H1 (cell line): ENCODE data around the gene UBB. TPM values are rescaled to one million over a fixed set of nuclear protein-coding genes. Genes with fewer than 3 reads are reported as not detected.

Experiments used
- CTCF ChIA-PET: fragments of 300-600 bp; sonication (Branson Sonifier 250); formaldehyde crosslinking; loops from one replicate; lab custom pipeline; 2021; ENCODE audit not compliant: partially characterized antibody; lab: Charles Lee
- POLR2A ChIA-PET: fragments of 300-600 bp; sonication (Branson Sonifier 250); formaldehyde crosslinking; loops from one replicate; lab custom pipeline; 2021; ENCODE audit warnings: inconsistent platforms; ENCODE audit not compliant: partially characterized antibody; lab: Charles Lee
- DNase-seq, 2 experiments: peaks; one replicate each; pipeline versions ENCODE4 v3.0.0 to v3.0.0-alpha.2; 2010 to 2022; ENCODE audit warnings: low spot score in 2 of 2, low read depth in 1 of 2, mixed read lengths in 1 of 2
- FAIRE-seq: peaks from 2 replicates; lab custom pipeline; 2011; peaks lifted over from hg19 to GRCh38; lab: Jason Lieb, UNC
- H2AFZ ChIP-seq: 2 replicates; pipeline ENCODE4 v1.8.1; 2012; ENCODE audit warnings: low read length, inconsistent platforms
- H2AK5ac ChIP-seq: 2 replicates; pipeline ENCODE4 v1.6.1; 2013; ENCODE audit warnings: low read depth, low read length
- H2BK120ac ChIP-seq: replicated peaks from 2 replicates; pipeline ENCODE3; 2013; ENCODE audit warnings: low read depth, low read length, inconsistent platforms
- H2BK12ac ChIP-seq: 2 replicates; pipeline ENCODE4 v1.6.1; 2013; ENCODE audit warnings: low read depth, low read length
- H2BK15ac ChIP-seq: 2 replicates; pipeline ENCODE4 v1.6.1; 2013; ENCODE audit warnings: low read length
- H2BK20ac ChIP-seq: 2 replicates; pipeline ENCODE4 v1.6.1; 2013; ENCODE audit warnings: low read length
- H2BK5ac ChIP-seq: 2 replicates; pipeline ENCODE4 v1.6.1; 2013; ENCODE audit warnings: low read depth, low read length
- H3K14ac ChIP-seq: 2 replicates; pipeline ENCODE4 v1.6.1; 2013; ENCODE audit warnings: inconsistent platforms; ENCODE audit not compliant: insufficient read length
- H3K18ac ChIP-seq: 2 replicates; pipeline ENCODE4 v1.6.1; 2013; ENCODE audit warnings: low read length; ENCODE audit errors: extremely low read depth
- H3K23ac ChIP-seq: 2 replicates; pipeline ENCODE4 v1.6.1; 2013; ENCODE audit warnings: inconsistent platforms; ENCODE audit not compliant: insufficient read length
- H3K23me2 ChIP-seq: 2 replicates; pipeline ENCODE4 v1.6.1; 2013; ENCODE audit warnings: low read depth, low read length
- H3K27ac ChIP-seq: 2 replicates; pipeline ENCODE4 v1.6.1; 2011; ENCODE audit warnings: low read depth, low read length, inconsistent platforms
- H3K27me3 ChIP-seq, 4 experiments: replicated peaks in 1 of 4; 1 replicate in 1 of 4; 2 replicates in 3 of 4; pipeline versions ENCODE4 v1.6.1 to v1.8.1; 2011 to 2013; ENCODE audit warnings: low read length in 3 of 4, mild to moderate bottlenecking in 3 of 4, inconsistent platforms in 2 of 4, mixed read lengths in 2 of 4, moderate library complexity in 1 of 4; ENCODE audit not compliant: control insufficient read depth in 3 of 4, insufficient read depth in 3 of 4; ENCODE audit errors: extremely low read depth in 1 of 4
- H3K36me3 ChIP-seq, 4 experiments: 2 replicates each; pipeline versions ENCODE4 v1.6.1 to v1.8.1; 2011 to 2013; ENCODE audit warnings: mild to moderate bottlenecking in 4 of 4, low read length in 3 of 4, moderate library complexity in 2 of 4, control low read depth in 1 of 4, inconsistent platforms in 1 of 4; ENCODE audit not compliant: insufficient read depth in 4 of 4, control insufficient read depth in 2 of 4
- H3K4ac ChIP-seq: replicated peaks from 2 replicates; pipeline ENCODE3; 2013; ENCODE audit warnings: low read length, low read depth, mixed read lengths, inconsistent platforms; ENCODE audit not compliant: insufficient read length
- H3K4me1 ChIP-seq, 4 experiments: replicated peaks in 1 of 4; 1 replicate in 1 of 4; 2 replicates in 3 of 4; pipeline versions ENCODE4 v1.6.1 to v1.8.1; 2011 to 2013; ENCODE audit warnings: low read length in 3 of 4, inconsistent platforms in 2 of 4, mixed read lengths in 1 of 4; ENCODE audit not compliant: insufficient read depth in 4 of 4, control insufficient read depth in 3 of 4
- H3K4me2 ChIP-seq, 2 experiments: 2 replicates each; pipeline versions ENCODE4 v1.6.1 to v1.8.1; 2011 to 2013; ENCODE audit warnings: low read depth in 2 of 2, low read length in 2 of 2, control low read depth in 1 of 2, inconsistent platforms in 1 of 2, mild to moderate bottlenecking in 1 of 2; ENCODE audit not compliant: insufficient read depth in 1 of 2
- H3K4me3 ChIP-seq, 4 experiments: fragments of 200-600, 300-600 bp in 1 of 4; sonication (generic), shearing (Covaris generic), sonication (Bioruptor Twin) in 1 of 4; 2 replicates each; pipeline versions ENCODE4 v1.5.1 to v1.8.1; 2011 to 2016; ENCODE audit warnings: low read length in 4 of 4, low read depth in 3 of 4, control low read depth in 2 of 4, inconsistent platforms in 2 of 4, mild to moderate bottlenecking in 2 of 4, mixed read lengths in 1 of 4, moderate library complexity in 1 of 4; ENCODE audit not compliant: insufficient read depth in 2 of 4; ENCODE audit errors: extremely low read depth in 1 of 4
- H3K56ac ChIP-seq: replicated peaks from 2 replicates; pipeline ENCODE3; 2013; ENCODE audit warnings: low read depth, mild to moderate bottlenecking, mixed read lengths, low read length, inconsistent platforms; ENCODE audit not compliant: insufficient read length
- H3K79me1 ChIP-seq: 2 replicates; pipeline ENCODE4 v1.6.1; 2013; ENCODE audit warnings: low read depth, low read length, control low read depth
- H3K79me2 ChIP-seq, 2 experiments: 2 replicates each; pipeline versions ENCODE4 v1.6.1 to v1.8.1; 2012 to 2013; ENCODE audit warnings: low read length in 2 of 2, mild to moderate bottlenecking in 2 of 2, inconsistent platforms in 1 of 2; ENCODE audit not compliant: insufficient read depth in 2 of 2, control insufficient read depth in 1 of 2
- H3K9ac ChIP-seq, 4 experiments: replicated peaks in 1 of 4; 1 replicate in 1 of 4; 2 replicates in 3 of 4; pipeline versions ENCODE4 v1.6.1 to v1.8.1; 2011 to 2013; ENCODE audit warnings: low read depth in 3 of 4, low read length in 3 of 4, control low read depth in 2 of 4, mild to moderate bottlenecking in 2 of 4, moderate library complexity in 2 of 4, inconsistent platforms in 1 of 4; ENCODE audit errors: extremely low read depth in 1 of 4
- H3K9me3 ChIP-seq, 2 experiments: 2 replicates each; pipeline versions ENCODE4 v1.6.1 to v1.8.1; 2012 to 2013; ENCODE audit warnings: mild to moderate bottlenecking in 2 of 2, moderate library complexity in 2 of 2, control low read depth in 1 of 2, inconsistent platforms in 1 of 2, low read depth in 1 of 2, low read length in 1 of 2, mixed read lengths in 1 of 2; ENCODE audit not compliant: insufficient read depth in 2 of 2
- H4K20me1 ChIP-seq, 2 experiments: replicated peaks in 1 of 2; 2 replicates each; pipeline versions ENCODE3 to v1.8.1; 2011 to 2013; ENCODE audit warnings: inconsistent platforms in 2 of 2, low read length in 2 of 2, mild to moderate bottlenecking in 1 of 2; ENCODE audit not compliant: insufficient read depth in 2 of 2, control insufficient read depth in 1 of 2
- H4K5ac ChIP-seq: 2 replicates; pipeline ENCODE4 v1.6.1; 2013; ENCODE audit warnings: low read length, low read depth, mixed read lengths, inconsistent platforms; ENCODE audit not compliant: insufficient read length
- H4K8ac ChIP-seq: 2 replicates; pipeline ENCODE4 v1.8.0; 2013; ENCODE audit warnings: mild to moderate bottlenecking, moderate library complexity, low read length, inconsistent platforms; ENCODE audit not compliant: insufficient read depth; ENCODE audit errors: extremely low read depth
- H4K91ac ChIP-seq: replicated peaks from 2 replicates; pipeline ENCODE3; 2013; ENCODE audit warnings: low read length, mixed read lengths, inconsistent platforms; ENCODE audit not compliant: insufficient read length
- ASH2L ChIP-seq: fragments of 200-600, 300-600 bp; sonication (generic); IDR thresholded peaks from one replicate; pipeline ENCODE4 v1.7.1; 2017; ENCODE audit warnings: low read length
- ATF3 ChIP-seq: IDR thresholded peaks from 2 replicates; pipeline ENCODE4 v1.6.1; 2011; ENCODE audit warnings: low read depth, mild to moderate bottlenecking, low read length; ENCODE audit not compliant: insufficient read depth
- CHD1 ChIP-seq: IDR thresholded peaks from 2 replicates; pipeline ENCODE4 v1.6.1; 2012; ENCODE audit warnings: low read depth, low read length, improper control_type of control experiment
- CREB1 ChIP-seq: IDR thresholded peaks from 2 replicates; pipeline ENCODE4 v1.6.1; 2012; ENCODE audit warnings: inconsistent platforms
- EZH2 ChIP-seq: fragments of 200-600 bp; sonication (generic); IDR thresholded peaks from 2 replicates; pipeline ENCODE4 v1.7.1; 2012; ENCODE audit warnings: low read depth, mild to moderate bottlenecking, moderate library complexity, low read length, inconsistent platforms; ENCODE audit not compliant: severe bottlenecking
- FOSL1 ChIP-seq: IDR thresholded peaks from 2 replicates; pipeline ENCODE4 v1.6.1; 2011; ENCODE audit warnings: mild to moderate bottlenecking, low read depth, low read length, moderate library complexity; ENCODE audit not compliant: insufficient read depth
- GTF2F1 ChIP-seq: IDR thresholded peaks from 2 replicates; pipeline ENCODE4 v1.6.1; 2012; ENCODE audit warnings: low read depth, low read length, improper control_type of control experiment, borderline replicate concordance
- MAFK ChIP-seq: IDR thresholded peaks from 2 replicates; pipeline ENCODE4 v1.6.1; 2012; ENCODE audit warnings: low read depth, mild to moderate bottlenecking, improper control_type of control experiment, low read length
- PHF8 ChIP-seq: fragments of 200-600 bp; sonication (generic); conservative IDR thresholded peaks from 2 replicates; pipeline ENCODE4 v1.7.1; 2012; ENCODE audit warnings: low read depth, mild to moderate bottlenecking, inconsistent platforms, low read length, moderate library complexity
- RAD21 ChIP-seq, 2 experiments: IDR thresholded peaks in 1 of 2; conservative IDR thresholded peaks in 1 of 2; 2 replicates each; pipeline ENCODE4 v1.6.1; 2011; ENCODE audit warnings: low read depth in 2 of 2, low read length in 2 of 2, improper control_type of control experiment in 1 of 2, inconsistent platforms in 1 of 2, mild to moderate bottlenecking in 1 of 2, moderate library complexity in 1 of 2
- RFX5 ChIP-seq: IDR thresholded peaks from 2 replicates; pipeline ENCODE4 v1.6.1; 2011; ENCODE audit warnings: low read depth, low read length, improper control_type of control experiment, borderline replicate concordance
- RNF2 ChIP-seq: fragments of 200-900, 300-1000 bp; sonication (generic); IDR thresholded peaks from 2 replicates; pipeline ENCODE4 v1.7.1; 2016; ENCODE audit warnings: borderline replicate concordance, low read depth, mild to moderate bottlenecking, antibody characterized with exemption, low read length; ENCODE audit not compliant: poor library complexity, severe bottlenecking; ENCODE audit errors: missing control alignments
- SAP30 ChIP-seq: fragments of 300-600 bp; sonication (generic); IDR thresholded peaks from 2 replicates; pipeline ENCODE4 v1.7.1; 2012; ENCODE audit warnings: low read length, moderate library complexity, mild to moderate bottlenecking, inconsistent platforms; ENCODE audit not compliant: insufficient read depth, insufficient replicate concordance
- WGBS, 2 experiments: shearing (Covaris generic) in 1 of 2; methylation state at CpG; one replicate each; pipeline versions ENCODE4 v1.1.6 to v1.1.7; 2013 to 2015; ENCODE audit warnings: low lambda C conversion rate in 2 of 2, mixed read lengths in 2 of 2, inconsistent platforms in 1 of 2, low coverage in 1 of 2, missing lambda C conversion rate in 1 of 2; ENCODE audit not compliant: insufficient replicate concordance in 2 of 2, insufficient coverage in 1 of 2, insufficient read length in 1 of 2; ENCODE audit errors: extremely low coverage in 1 of 2, missing lambda C conversion rate in 1 of 2; 5-methylcytosine and 5-hydroxymethylcytosine counted together
- polyA plus RNA-seq, 7 experiments: library from polyadenylated mRNA; depleted of rRNA in 3 of 7; stranded (reverse) in 5 of 7; unstranded in 2 of 7; fragments of >200 nt in 5 of 7; fragments of 200-250 nt in 2 of 7; gene quantifications; 1 replicate in 5 of 7; 2 replicates in 1 of 7; 4 replicates in 1 of 7; pipeline versions ENCODE4 v1.2.1 to v1.2.3, GENCODE V29; 2011 to 2013; ENCODE audit warnings: missing spikeins in 2 of 7, mixed read lengths in 2 of 7
- total RNA-seq: library from RNA; stranded (reverse); fragmentation: NEBNext Ultra II Directional; extraction: Animal tissue kit (Norgen Biotek cat#: 25700); gene quantifications from 2 replicates; pipeline ENCODE4 v1.2.1, GENCODE V29; 2021

The UBB gene
- total and polyA plus RNA-seq, 2 of the 8 experiments (the other 6 are each of a cell fraction or from before 2014, with no cell fraction given): 1,597 to 1,605 TPM

GRCh38 chr17:16338391-16338790, 42.5 kb upstream of the UBB start:
- WGBS, 2 experiments: 81% methylated on average over 3 of the region's 3 CpGs; no CpG with 5 or more reads in 1 of the 2 experiments
- Histone ChIP-seq H3K79me1 (no peaks in the 10 kb centered on the region), H4K20me1 (peaks cover 0 to 2% of the 10 kb centered on the region in 2 experiments), H3K18ac (no peak overlapping the region), H3K4me3 (no peak overlapping the region), H3K36me3 (peaks cover 2 to 14% (median 9%) of the 10 kb centered on the region in 4 experiments; a peak in 6 of 8 replicates), H4K91ac (no peak overlapping the region), H2BK5ac (no peak overlapping the region), H3K79me2 (no peaks in the 10 kb centered on the region), H2BK12ac (no peak overlapping the region), H3K14ac (no peak overlapping the region), H2BK120ac (no peak overlapping the region), H3K9me3 (no peaks in the 10 kb centered on the region), H2BK15ac (no peak overlapping the region), H4K5ac (no peak overlapping the region), H3K23ac (no peak overlapping the region), H2AK5ac (no peak overlapping the region), H2BK20ac (no peak overlapping the region), H3K56ac (no peak overlapping the region), H3K4me1 (no peaks in the 10 kb centered on the region), H4K8ac (no peak overlapping the region), H3K27me3 (no peaks in the 10 kb centered on the region), H3K4ac (no peak overlapping the region), H3K23me2 (no peaks in the 10 kb centered on the region), H2AFZ (no peak overlapping the region), H3K9ac (no peak overlapping the region), H3K27ac (no peak overlapping the region), H3K4me2 (no peak overlapping the region)
- FAIRE-seq (no peak), DNase-seq (no peak)
- ChIA-PET POLR2A (interaction anchor here (8.1 kb wide), 1 partner anchor 13 kb away, joined by 71 read pairs; the partner anchor contains the start of gene CENPV), CTCF (interaction anchor here (0.9 kb wide), 1 partner anchor 25 kb away, joined by 4 read pairs; no protein-coding TSS in a partner anchor)
- no peak for TF ChIP-seq ASH2L
- no peak for TF ChIP-seq PHF8
- no peak for TF ChIP-seq MAFK
- no peak for TF ChIP-seq FOSL1
- TF ChIP-seq RAD21 (IDR thresholded peaks at IDR 0.05 in 1 of 2, conservative IDR thresholded peaks at IDR 0.05 in 1 of 2; ENCODE audit: low read depth in 2 of 2, low read length in 2 of 2): no peak
- no peak for TF ChIP-seq RFX5
- TF ChIP-seq ATF3: no peak
- TF ChIP-seq SAP30: no peak
- TF ChIP-seq CREB1: no peak
- no peak for TF ChIP-seq RNF2
- no peak for TF ChIP-seq CHD1
- no peak for TF ChIP-seq EZH2
- no peak for TF ChIP-seq GTF2F1
